SU-DHL-6 (cell line): Measurements from ENCODE around the gene ASH1L.

ENCODE experiments used
- H2AFZ ChIP-seq: fragments of 200-600 bp; sonication (generic); 2 replicates; pipeline ENCODE4 v1.6.1; 2014; ENCODE audit warnings: low read depth, mild to moderate bottlenecking, moderate library complexity, mixed read lengths, antibody characterized with exemption, low read length; ENCODE audit not compliant: severe bottlenecking
- H3F3A ChIP-seq: fragments of 200-600 bp; shearing (Covaris generic); 2 replicates; pipeline ENCODE4 v1.6.0; 2016; ENCODE audit warnings: antibody characterized with exemption, mild to moderate bottlenecking; ENCODE audit not compliant: insufficient read depth
- H3K27ac ChIP-seq: fragments of 200-600 bp; sonication (generic); 2 replicates; pipeline ENCODE4 v1.5.1; 2016; ENCODE audit warnings: low read depth, mild to moderate bottlenecking, low read length, moderate library complexity, mixed read lengths
- H3K27me3 ChIP-seq: fragments of 200-600 bp; sonication (generic), shearing (Covaris generic); 2 replicates; pipeline ENCODE4 v1.6.0; 2014; ENCODE audit warnings: mild to moderate bottlenecking, low read length
- H3K36me3 ChIP-seq: fragments of 200-600 bp; sonication (generic); 2 replicates; pipeline ENCODE4 v1.6.1; 2014; ENCODE audit warnings: mild to moderate bottlenecking, low read length, mixed read lengths
- H3K4me2 ChIP-seq: fragments of 300-600, 200-600 bp; shearing (Covaris generic), sonication (generic); 2 replicates; pipeline ENCODE4 v1.6.0; 2014; ENCODE audit warnings: low read length, low read depth, mild to moderate bottlenecking; ENCODE audit not compliant: poor library complexity, severe bottlenecking
- H3K4me3 ChIP-seq: fragments of 200-600 bp; sonication (generic); 2 replicates; pipeline ENCODE4 v1.5.1; 2014; ENCODE audit warnings: antibody characterized with exemption, low read length, mild to moderate bottlenecking, mixed read lengths; ENCODE audit not compliant: insufficient read depth, poor library complexity, severe bottlenecking
- H3K79me2 ChIP-seq: fragments of 200-600 bp; sonication (generic); 2 replicates; pipeline ENCODE4 v1.6.1; 2014; ENCODE audit warnings: mild to moderate bottlenecking, low read length, moderate library complexity; ENCODE audit not compliant: insufficient read depth
- H3K9ac ChIP-seq: fragments of 200-600 bp; sonication (generic); 2 replicates; pipeline ENCODE4 v1.7.0; 2014; ENCODE audit warnings: mild to moderate bottlenecking, low read length
- H3K9me2 ChIP-seq: fragments of 200-600 bp; sonication (generic); replicated peaks from 2 replicates; pipeline ENCODE4 v1.6.1; 2014; ENCODE audit warnings: low read length; ENCODE audit not compliant: insufficient read depth
- H3K9me3 ChIP-seq: fragments of 200-600 bp; sonication (generic); 2 replicates; pipeline ENCODE4 v1.6.1; 2014; ENCODE audit warnings: low read length, mixed read lengths; ENCODE audit not compliant: insufficient read depth
- H4K20me1 ChIP-seq: fragments of 200-600 bp; sonication (generic); 2 replicates; pipeline ENCODE4 v1.6.1; 2014; ENCODE audit warnings: low read depth, mild to moderate bottlenecking, antibody characterized with exemption, low read length, moderate library complexity, mixed read lengths
- EZH2phosphoT487 ChIP-seq: fragments of 200-600 bp; sonication (generic), shearing (Covaris generic); conservative IDR thresholded peaks from 2 replicates; pipeline ENCODE4 v1.6.1; 2018; ENCODE audit warnings: mild to moderate bottlenecking, antibody characterized with exemption, low read length, moderate library complexity, mixed read lengths
- TF ChIP-seq, protein P1 (sequence below): fragments of 200-600 bp; sonication (generic); IDR thresholded peaks from one replicate; pipeline ENCODE4 v1.5.1; 2017; ENCODE audit warnings: antibody characterized with exemption, mild to moderate bottlenecking, low read length, moderate library complexity; ENCODE audit not compliant: insufficient read depth, poor library complexity, severe bottlenecking

The ASH1L gene

DNA sequence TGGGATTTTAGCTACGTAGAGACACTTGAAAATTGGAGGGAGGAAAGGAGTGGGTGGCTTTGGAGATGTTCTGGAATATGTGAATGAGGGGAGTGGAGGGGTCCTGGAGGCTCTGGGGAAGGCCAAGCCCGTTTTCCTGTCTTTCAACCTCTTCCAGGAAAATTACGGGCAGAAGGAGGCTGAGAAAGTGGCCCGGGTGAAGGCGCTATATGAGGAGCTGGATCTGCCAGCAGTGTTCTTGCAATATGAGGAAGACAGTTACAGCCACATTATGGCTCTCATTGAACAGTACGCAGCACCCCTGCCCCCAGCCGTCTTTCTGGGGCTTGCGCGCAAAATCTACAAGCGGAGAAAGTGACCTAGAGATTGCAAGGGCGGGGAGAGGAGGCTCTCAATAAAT lies 242.4 kb downstream of the ASH1L start:
- 0 out of 2 replicates have a peak overlapping the region, but pooled peaks have one; percentile 19 for H3K27ac ChIP-seq
- peaks cover 26% of the 10 kb centered on the region for H3F3A ChIP-seq
- TF ChIP-seq, protein P1, sequence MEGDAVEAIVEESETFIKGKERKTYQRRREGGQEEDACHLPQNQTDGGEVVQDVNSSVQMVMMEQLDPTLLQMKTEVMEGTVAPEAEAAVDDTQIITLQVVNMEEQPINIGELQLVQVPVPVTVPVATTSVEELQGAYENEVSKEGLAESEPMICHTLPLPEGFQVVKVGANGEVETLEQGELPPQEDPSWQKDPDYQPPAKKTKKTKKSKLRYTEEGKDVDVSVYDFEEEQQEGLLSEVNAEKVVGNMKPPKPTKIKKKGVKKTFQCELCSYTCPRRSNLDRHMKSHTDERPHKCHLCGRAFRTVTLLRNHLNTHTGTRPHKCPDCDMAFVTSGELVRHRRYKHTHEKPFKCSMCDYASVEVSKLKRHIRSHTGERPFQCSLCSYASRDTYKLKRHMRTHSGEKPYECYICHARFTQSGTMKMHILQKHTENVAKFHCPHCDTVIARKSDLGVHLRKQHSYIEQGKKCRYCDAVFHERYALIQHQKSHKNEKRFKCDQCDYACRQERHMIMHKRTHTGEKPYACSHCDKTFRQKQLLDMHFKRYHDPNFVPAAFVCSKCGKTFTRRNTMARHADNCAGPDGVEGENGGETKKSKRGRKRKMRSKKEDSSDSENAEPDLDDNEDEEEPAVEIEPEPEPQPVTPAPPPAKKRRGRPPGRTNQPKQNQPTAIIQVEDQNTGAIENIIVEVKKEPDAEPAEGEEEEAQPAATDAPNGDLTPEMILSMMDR = no peak
- no peak for TF ChIP-seq EZH2phosphoT487
- H3K9me2 ChIP-seq = no peaks in the 10 kb centered on the region
- no peaks in the 10 kb centered on the region for H4K20me1 ChIP-seq
- H3K9me3 ChIP-seq = no peaks in the 10 kb centered on the region
- H3K36me3 ChIP-seq = no peaks in the 10 kb centered on the region
- no peaks in the 10 kb centered on the region for H3K79me2 ChIP-seq
- H3K4me2 ChIP-seq = peak overlapping the region; percentile 25
- no peak overlapping the region for H3K9ac ChIP-seq
- H3K4me3 ChIP-seq = no peak overlapping the region
- H2AFZ ChIP-seq = no peak overlapping the region
- H3K27me3 ChIP-seq = no peaks in the 10 kb centered on the region

DNA sequence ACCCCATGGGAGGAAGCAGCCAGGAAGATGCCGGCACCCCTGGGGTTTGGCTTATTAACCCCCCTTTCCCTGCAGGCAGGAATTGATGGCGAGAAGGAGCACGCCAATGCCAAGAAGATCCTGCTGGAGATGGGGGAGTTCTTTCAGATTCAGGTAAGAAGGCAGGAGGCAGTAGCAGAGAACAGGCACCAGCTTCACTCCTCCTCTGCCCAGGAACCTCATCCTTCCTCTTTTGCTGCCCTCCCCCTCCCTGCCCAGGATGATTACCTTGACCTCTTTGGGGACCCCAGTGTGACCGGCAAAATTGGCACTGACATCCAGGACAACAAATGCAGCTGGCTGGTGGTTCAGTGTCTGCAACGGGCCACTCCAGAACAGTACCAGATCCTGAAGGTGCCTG lies 243.1 kb downstream of the ASH1L start:
- TF ChIP-seq EZH2phosphoT487 = no peak
- TF ChIP-seq, protein P1 = no peak
- Histone ChIP-seq H3F3A (peaks cover 26% of the 10 kb centered on the region), H3K27me3 (no peaks in the 10 kb centered on the region), H4K20me1 (no peaks in the 10 kb centered on the region), H3K4me3 (no peak overlapping the region), H3K9me2 (no peaks in the 10 kb centered on the region), H3K4me2 (no peak overlapping the region), H3K9ac (no peak overlapping the region), H2AFZ (no peak overlapping the region), H3K36me3 (no peaks in the 10 kb centered on the region), H3K9me3 (no peaks in the 10 kb centered on the region), H3K27ac (no peak overlapping the region), H3K79me2 (no peaks in the 10 kb centered on the region)

DNA sequence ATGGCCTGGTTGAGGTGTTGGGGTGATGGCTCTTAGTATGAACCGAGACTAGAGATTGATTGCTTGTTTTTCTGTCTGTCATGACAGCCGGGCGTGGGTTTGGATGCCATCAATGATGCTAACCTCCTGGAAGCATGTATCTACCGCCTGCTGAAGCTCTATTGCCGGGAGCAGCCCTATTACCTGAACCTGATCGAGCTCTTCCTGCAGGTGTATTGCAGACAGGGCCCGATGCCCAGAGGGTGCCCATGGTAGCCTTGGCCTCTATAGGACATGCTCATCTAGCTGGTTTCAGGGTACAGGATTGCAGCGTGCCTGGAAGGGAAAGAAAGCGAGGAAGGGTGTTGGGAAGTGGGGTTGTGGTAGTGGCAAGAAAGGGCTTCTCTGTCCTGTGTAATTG lies 244.5 kb downstream of the ASH1L start:
- Histone ChIP-seq H3K9me2 (no peaks in the 10 kb centered on the region), H3K79me2 (peaks cover 6% of the 10 kb centered on the region), H4K20me1 (no peaks in the 10 kb centered on the region), H3K9ac (no peak overlapping the region), H3F3A (peaks cover 26% of the 10 kb centered on the region), H3K4me2 (no peak overlapping the region), H3K27me3 (no peaks in the 10 kb centered on the region), H3K36me3 (no peaks in the 10 kb centered on the region), H3K27ac (no peak overlapping the region), H3K4me3 (no peak overlapping the region), H2AFZ (no peak overlapping the region), H3K9me3 (no peaks in the 10 kb centered on the region)
- TF ChIP-seq EZH2phosphoT487 = no peak
- TF ChIP-seq, protein P1 = no peak

DNA sequence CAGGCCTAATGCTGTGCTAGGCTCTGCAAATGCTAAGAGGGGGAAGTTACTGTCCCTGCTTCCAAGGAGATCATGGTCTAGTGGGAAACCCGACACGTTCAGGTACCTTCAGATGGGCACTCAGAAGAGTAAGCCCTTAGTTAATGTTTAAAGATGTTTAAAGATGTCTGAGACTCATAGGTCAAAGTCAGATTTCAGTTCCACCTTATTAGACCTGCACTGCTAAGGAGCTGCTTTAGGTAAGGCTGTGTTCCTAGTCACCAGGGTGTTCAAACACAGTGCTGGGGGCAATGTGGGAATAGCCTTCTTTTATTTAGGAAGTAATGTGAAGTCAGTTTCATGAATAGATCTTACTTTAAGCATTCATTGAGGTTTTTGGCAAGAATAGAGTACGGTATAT lies 245.7 kb downstream of the ASH1L start:
- H3K9me2 ChIP-seq = no peaks in the 10 kb centered on the region

More for the DNA sequence above, 245.7 kb downstream of the ASH1L start:
- TF ChIP-seq EZH2phosphoT487 = no peak
- TF ChIP-seq, protein P1 = no peak
- Histone ChIP-seq H3K79me2 (peaks cover 14% of the 10 kb centered on the region), H3K36me3 (no peaks in the 10 kb centered on the region), H3K4me3 (no peak overlapping the region), H3K9me3 (no peaks in the 10 kb centered on the region), H3K27ac (no peak overlapping the region), H3K27me3 (no peaks in the 10 kb centered on the region), H4K20me1 (0 out of 2 replicates have a peak, but pooled peaks cover 5% of the 10 kb centered on the region), H3K9ac (no peak overlapping the region), H3K4me2 (no peak overlapping the region), H2AFZ (no peak overlapping the region), H3F3A (peaks cover 26% of the 10 kb centered on the region)
